Fibroblast of lung (primary cell): ENCODE data around the gene CCN5.

Experiments
- CTCF ChIP-seq, 2 donors: IDR thresholded peaks in 1 of 2; conservative IDR thresholded peaks in 1 of 2; 1 replicate in 1 of 2; 2 replicates in 1 of 2; pipeline ENCODE4 v1.5.1; 2011 to 2012; ENCODE audit warnings: low read length in 2 of 2, control low read depth in 1 of 2, inconsistent platforms in 1 of 2, low read depth in 1 of 2, mild to moderate bottlenecking in 1 of 2
- EZH2 ChIP-seq: IDR thresholded peaks from 2 replicates; pipeline ENCODE4 v1.5.1; 2012; ENCODE audit warnings: low read length, control low read depth, mild to moderate bottlenecking; ENCODE audit errors: missing control alignments

GRCh38 chr20:44735816-44736169 lies 20.6 kb downstream of the CCN5 start:
- TF ChIP-seq EZH2 = no peak
- TF ChIP-seq CTCF (conservative IDR thresholded peaks at IDR 0.05 in 1 of 2, IDR thresholded peaks at IDR 0.05 in 1 of 2; ENCODE audit: low read depth in 1 of 2, low read length in 2 of 2) = no peak
